Prostate gland (tissue), 2 donors: Measurements from ENCODE around the gene MARCHF7. TPM values are rescaled to one million over a fixed set of nuclear protein-coding genes. Genes with fewer than 3 reads are reported as not detected.
"Not testable (repeated sequence)": the region's sequence is repeated elsewhere in the genome, so short reads cannot be mapped to it uniquely, and the experiment has no call there.

Source experiments
- DNase-seq: peaks from one replicate; pipeline ENCODE4 v3.0.0-alpha.2; 2019; ENCODE audit warnings: low spot score
- H3K27ac ChIP-seq, 2 donors: fragments of 200-600 bp; sonication (generic); 2 replicates each; pipeline ENCODE4 v1.5.1; 2017 to 2019
- H3K27me3 ChIP-seq: fragments of 200-600 bp; sonication (generic); replicated peaks from 2 replicates; pipeline ENCODE4 v1.5.1; 2019; ENCODE audit not compliant: insufficient read depth
- H3K36me3 ChIP-seq, 2 donors: fragments of 200-600 bp; sonication (generic); 1 replicate in 1 of 2; 2 replicates in 1 of 2; pipeline versions ENCODE4 v1.5.1 to v1.8.1; 2017 to 2019
- H3K4me1 ChIP-seq: fragments of 200-600 bp; sonication (generic); replicated peaks from 2 replicates; pipeline ENCODE4 v1.5.1; 2019
- H3K4me3 ChIP-seq, 2 donors: fragments of 200-600 bp; sonication (generic); 2 replicates each; pipeline ENCODE4 v1.5.1; 2017 to 2019
- H3K9me3 ChIP-seq: fragments of 200-600 bp; sonication (generic); 2 replicates; pipeline ENCODE4 v1.5.1; 2017
- CTCF ChIP-seq, 4 experiments: fragments of 200-600 bp in 2 of 4; fragments of 450-650 bp in 2 of 4; sonication (generic) in 2 of 4; IDR thresholded peaks; 1 replicate in 3 of 4; 2 replicates in 1 of 4; pipeline ENCODE4 v1.5.1; 2016 to 2019; ENCODE audit warnings: antibody characterized with exemption in 4 of 4, mild to moderate bottlenecking in 2 of 4, moderate library complexity in 2 of 4
- POLR2A ChIP-seq: fragments of 450-650 bp; IDR thresholded peaks from one replicate; pipeline ENCODE4 v1.6.1; 2016; ENCODE audit warnings: antibody characterized with exemption, mild to moderate bottlenecking
- POLR2AphosphoS5 ChIP-seq: sonication (generic); formaldehyde crosslinking; IDR thresholded peaks from one replicate; pipeline ENCODE4 v1.6.1; 2017; ENCODE audit warnings: antibody characterized with exemption
- WGBS: methylation state at CpG from one replicate; pipeline ENCODE4 v1.1.5; 2018; 5-methylcytosine and 5-hydroxymethylcytosine counted together
- intact Hi-C: fragments of 100-400 bp; cut with DNase I; formaldehyde crosslinking; loops from one replicate; pipeline ENCODE4 v1.14.2; 2022
- total RNA-seq, 2 donors: library from RNA; depleted of rRNA; stranded (reverse); fragments of >200 nt; gene quantifications; one replicate each; pipeline ENCODE4 v1.1.0, GENCODE V29; 2016

MARCHF7 gene
- 100 to 1,000 TPM in 1 of 2 donors, 10 to 100 TPM in 1; 60.7 to 119 TPM for total RNA-seq

- H3K4me1 ChIP-seq = peaks cover 12% of the 10 kb centered on the region
- peak; percentile 94 for DNase-seq
- under 1% methylated on average over 71 of the region's 72 CpGs for WGBS
- peak within 1 kb of the TSS; percentile 74 to 93 for H3K4me3 ChIP-seq
- TF ChIP-seq CTCF (IDR thresholded peaks at IDR 0.05) = peak in 3 of 4 experiments; percentile 26 to 69 (median 58)
- peak; percentile 84 for TF ChIP-seq POLR2AphosphoS5
- peak; percentile 90 for TF ChIP-seq POLR2A
- no peaks in the 10 kb centered on the region for H3K27me3 ChIP-seq
- H3K27ac ChIP-seq = peak within 1 kb of the TSS; percentile 94 to 97
- intact Hi-C loops = loop anchor here (5.0 to 10.0 kb wide), 3 partner anchors 85 to 578 kb away; partner anchors contain the start of genes BAZ2B and CD302
- no peaks in the 10 kb centered on the region for H3K9me3 ChIP-seq
- no peaks in the 10 kb centered on the region for H3K36me3 ChIP-seq
These were observed at the start of gene MARCHF7 for GRCh38 chr2:159712143-159712928. TSS of gene MARCHF7 (plus strand) at chr2:159712506. CDS start at chr2:159729023, 16,517 bp downstream.

DNA sequence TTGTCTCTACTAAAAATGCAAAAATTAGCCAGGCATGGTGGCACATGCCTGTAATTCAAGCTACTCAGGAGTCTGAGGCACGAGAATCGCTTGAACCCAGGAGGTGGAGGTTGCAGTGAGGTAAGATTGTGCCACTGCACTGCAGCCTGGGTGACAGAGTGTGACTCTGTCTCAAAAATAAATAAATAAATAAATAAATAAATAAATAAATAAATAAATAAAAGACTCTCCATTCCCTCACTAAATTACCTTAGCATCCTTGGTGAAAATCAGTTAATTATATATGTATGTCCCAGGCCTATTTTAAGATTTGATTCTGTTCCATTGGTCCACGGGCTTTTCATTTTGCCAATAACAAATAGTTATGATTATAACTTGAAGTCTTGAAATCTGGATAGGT lies 44.9 kb upstream of the MARCHF7 start:
- intact Hi-C loops = not testable (repeated sequence)

DNA sequence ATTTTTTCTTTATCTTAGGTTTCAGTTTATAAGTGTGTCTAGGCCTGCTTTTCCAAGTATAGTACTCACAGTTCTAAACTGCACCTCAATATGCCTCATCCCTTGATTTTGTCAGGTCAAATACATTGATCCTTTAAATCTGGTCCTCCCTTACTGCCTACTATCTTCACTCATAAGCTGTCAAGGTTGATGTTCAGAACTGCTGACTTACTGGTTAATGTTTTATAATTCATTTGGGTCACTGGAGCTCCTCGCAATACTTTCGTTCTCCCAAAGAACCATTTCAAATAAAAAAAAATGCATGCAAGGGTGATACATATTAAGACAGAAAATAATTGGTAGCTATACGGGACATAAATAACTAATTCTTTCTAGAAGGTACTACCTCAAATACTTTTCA lies 41.3 kb upstream of the MARCHF7 start:
- no peaks in the 10 kb centered on the region for H3K36me3 ChIP-seq
- no peak overlapping the region for H3K4me3 ChIP-seq
- no peaks in the 10 kb centered on the region for H3K9me3 ChIP-seq
- no peak for DNase-seq
- over 99% methylated on average over 3 of the region's 3 CpGs for WGBS
- H3K27ac ChIP-seq = no peak overlapping the region
- H3K27me3 ChIP-seq = no peaks in the 10 kb centered on the region
- no peaks in the 10 kb centered on the region for H3K4me1 ChIP-seq
- no peak for TF ChIP-seq POLR2AphosphoS5
- no peak for TF ChIP-seq CTCF (IDR thresholded peaks at IDR 0.05)
- TF ChIP-seq POLR2A = no peak
- intact Hi-C loops = no loop called here

More for the DNA sequence above, 44.9 kb upstream of the MARCHF7 start:
- DNase-seq, H3K27ac ChIP-seq, H3K4me3 ChIP-seq, H3K9me3 ChIP-seq, H3K27me3 ChIP-seq, H3K4me1 ChIP-seq, H3K36me3 ChIP-seq: not testable (repeated sequence)
- 94% methylated on average over 3 of the region's 3 CpGs for WGBS

DNA sequence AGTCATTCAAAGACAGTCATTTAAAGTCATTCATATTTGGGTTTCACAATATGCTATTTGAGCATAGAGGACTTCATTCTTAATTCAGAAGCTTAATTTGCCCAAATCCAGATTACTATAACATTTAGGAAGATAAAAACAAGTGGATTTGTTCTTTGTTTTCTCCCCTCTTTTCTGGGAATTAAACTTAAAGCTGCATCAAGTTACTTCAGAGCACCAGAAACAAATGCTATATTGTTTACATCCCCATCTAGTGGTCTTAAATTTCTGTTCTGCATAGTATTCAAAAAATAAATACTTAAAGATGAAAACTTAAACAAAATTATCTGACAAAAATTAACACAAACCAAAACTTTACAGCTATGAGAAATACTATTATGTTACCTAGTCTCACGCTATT lies 34.7 kb upstream of the MARCHF7 start:
- no peak for TF ChIP-seq POLR2AphosphoS5
- TF ChIP-seq CTCF (IDR thresholded peaks at IDR 0.05) = peak in 1 of 4 experiments; percentile 28
- no peak overlapping the region for H3K27ac ChIP-seq
- no peaks in the 10 kb centered on the region for H3K27me3 ChIP-seq
- H3K4me3 ChIP-seq = no peak overlapping the region
- intact Hi-C loops = no loop called here
- no peaks in the 10 kb centered on the region for H3K4me1 ChIP-seq
- H3K36me3 ChIP-seq = no peaks in the 10 kb centered on the region
- DNase-seq = no peak
- H3K9me3 ChIP-seq = no peaks in the 10 kb centered on the region
- 87% methylated on average over 1 of the region's 1 CpG for WGBS

GRCh38 chr2:159680692-159681091 lies 31.6 kb upstream of the MARCHF7 start:
- no peak for TF ChIP-seq POLR2AphosphoS5
- TF ChIP-seq POLR2A = no peak
- TF ChIP-seq CTCF (IDR thresholded peaks at IDR 0.05) = no peak
- Histone ChIP-seq H3K27ac (no peak overlapping the region), H3K9me3 (no peaks in the 10 kb centered on the region), H3K27me3 (no peaks in the 10 kb centered on the region), H3K4me3 (no peak overlapping the region), H3K36me3 (no peaks in the 10 kb centered on the region), H3K4me1 (no peaks in the 10 kb centered on the region)
- WGBS = 93% methylated on average over 2 of the region's 2 CpGs
- no peak for DNase-seq
- intact Hi-C loops = no loop called here
